Measurements from ENCODE around the gene ARHGAP25. TPM values are rescaled to one million over a fixed set of nuclear protein-coding genes. Genes with fewer than 3 reads are reported as not detected.

The ARHGAP25 gene
- total RNA-seq, 1 donor from 2014 or later, result 5.8 TPM

DNA sequence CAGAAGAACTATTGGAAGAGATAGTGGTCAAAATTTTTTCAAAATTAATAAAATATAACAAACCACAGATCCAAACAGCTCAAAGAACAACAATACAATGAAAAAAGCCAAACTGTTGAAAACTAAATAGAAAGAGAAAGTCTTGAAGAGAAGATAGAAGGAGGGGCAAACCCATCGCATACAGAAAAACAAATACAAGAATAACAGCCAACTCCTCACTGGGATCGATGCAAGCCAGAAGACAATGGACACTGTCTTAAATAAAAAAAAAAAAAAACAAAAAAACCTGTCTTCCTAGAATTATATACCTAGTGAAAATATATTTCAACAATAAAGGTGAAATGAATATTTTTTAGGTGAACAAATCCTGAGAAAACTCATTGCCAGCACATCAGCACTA is 34.1 kb upstream of the ARHGAP25 start:
- Mint-ChIP-seq H3K4me3 (no peak overlapping the region), H3K27ac (no peak overlapping the region), H3K9me3 (peaks cover 9% of the 10 kb centered on the region), H3K36me3 (no peaks in the 10 kb centered on the region), H3K4me1 (no peaks in the 10 kb centered on the region), H3K27me3 (ENCODE audit: insufficient read depth, low read depth) (peaks cover 2% of the 10 kb centered on the region)
- no peak for DNase-seq (ENCODE audit: low spot score)
- Histone ChIP-seq H3K9ac (no peak overlapping the region), H3F3A (ENCODE audit: low read depth) (no peaks in the 10 kb centered on the region), H3K27ac (no peak overlapping the region), H3K4me1 (no peaks in the 10 kb centered on the region), H3K4me2 (no peak overlapping the region), H3K27me3 (no peaks in the 10 kb centered on the region), H3K4me3 (no peak overlapping the region), H2AFZ (replicated peaks) (no peak overlapping the region), H4K20me1 (ENCODE audit: low read depth) (no peaks in the 10 kb centered on the region), H3K79me2 (ENCODE audit: low read depth) (no peaks in the 10 kb centered on the region), H3K9me3 (ENCODE audit: low read depth) (peaks cover 2% of the 10 kb centered on the region), H3K36me3 (peaks cover 3% of the 10 kb centered on the region)
- no peak for TF ChIP-seq EZH2 (IDR thresholded peaks at IDR 0.05)
- TF ChIP-seq EZH2phosphoT487 (IDR thresholded peaks at IDR 0.05), result no peak
- TF ChIP-seq, protein P1, sequence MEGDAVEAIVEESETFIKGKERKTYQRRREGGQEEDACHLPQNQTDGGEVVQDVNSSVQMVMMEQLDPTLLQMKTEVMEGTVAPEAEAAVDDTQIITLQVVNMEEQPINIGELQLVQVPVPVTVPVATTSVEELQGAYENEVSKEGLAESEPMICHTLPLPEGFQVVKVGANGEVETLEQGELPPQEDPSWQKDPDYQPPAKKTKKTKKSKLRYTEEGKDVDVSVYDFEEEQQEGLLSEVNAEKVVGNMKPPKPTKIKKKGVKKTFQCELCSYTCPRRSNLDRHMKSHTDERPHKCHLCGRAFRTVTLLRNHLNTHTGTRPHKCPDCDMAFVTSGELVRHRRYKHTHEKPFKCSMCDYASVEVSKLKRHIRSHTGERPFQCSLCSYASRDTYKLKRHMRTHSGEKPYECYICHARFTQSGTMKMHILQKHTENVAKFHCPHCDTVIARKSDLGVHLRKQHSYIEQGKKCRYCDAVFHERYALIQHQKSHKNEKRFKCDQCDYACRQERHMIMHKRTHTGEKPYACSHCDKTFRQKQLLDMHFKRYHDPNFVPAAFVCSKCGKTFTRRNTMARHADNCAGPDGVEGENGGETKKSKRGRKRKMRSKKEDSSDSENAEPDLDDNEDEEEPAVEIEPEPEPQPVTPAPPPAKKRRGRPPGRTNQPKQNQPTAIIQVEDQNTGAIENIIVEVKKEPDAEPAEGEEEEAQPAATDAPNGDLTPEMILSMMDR (IDR thresholded peaks at IDR 0.05), result no peak

GRCh38 chr2:68706637-68707036 is 28.0 kb upstream of the ARHGAP25 start:
- Histone ChIP-seq H3K27me3 (no peaks in the 10 kb centered on the region), H3K36me3 (no peaks in the 10 kb centered on the region)
- no peak for DNase-seq (ENCODE audit: low spot score)

GRCh38 chr2:68708629-68709028 is 26.0 kb upstream of the ARHGAP25 start:
- H3K9ac ChIP-seq, result no peak overlapping the region
- H3K27ac Mint-ChIP-seq, result no peak overlapping the region
- no peak overlapping the region for H3K4me3 ChIP-seq
- no peak overlapping the region for H3K4me3 Mint-ChIP-seq
- no peaks in the 10 kb centered on the region for H3K4me1 ChIP-seq
- H4K20me1 ChIP-seq (ENCODE audit: low read depth), result no peaks in the 10 kb centered on the region
- no peak overlapping the region for H3K4me2 ChIP-seq
- H3K27me3 ChIP-seq, result no peaks in the 10 kb centered on the region
- H3K27me3 Mint-ChIP-seq (ENCODE audit: insufficient read depth, low read depth), result peaks cover 2% of the 10 kb centered on the region
- no peaks in the 10 kb centered on the region for H3K79me2 ChIP-seq (ENCODE audit: low read depth)
- no peaks in the 10 kb centered on the region for H3K9me3 ChIP-seq (ENCODE audit: low read depth)
- H3K36me3 ChIP-seq, result no peaks in the 10 kb centered on the region
- no peak for DNase-seq (ENCODE audit: low spot score)
- no peak for TF ChIP-seq EZH2 (IDR thresholded peaks at IDR 0.05)
- TF ChIP-seq EZH2phosphoT487 (IDR thresholded peaks at IDR 0.05), result no peak
- TF ChIP-seq, protein P1 (IDR thresholded peaks at IDR 0.05), result no peak
- H3K27ac ChIP-seq, result no peak overlapping the region
- H3F3A ChIP-seq (ENCODE audit: low read depth), result no peaks in the 10 kb centered on the region
- H3K9me3 Mint-ChIP-seq, result no peaks in the 10 kb centered on the region
- no peaks in the 10 kb centered on the region for H3K4me1 Mint-ChIP-seq
- H2AFZ ChIP-seq (replicated peaks), result no peak overlapping the region
- no peaks in the 10 kb centered on the region for H3K36me3 Mint-ChIP-seq

More at GRCh38 chr2:68706637-68707036, 28.0 kb upstream of the ARHGAP25 start:
- Mint-ChIP-seq H3K4me3 (no peak overlapping the region), H3K9me3 (no peaks in the 10 kb centered on the region), H3K27ac (no peak overlapping the region), H3K27me3 (ENCODE audit: insufficient read depth, low read depth) (peaks cover 2% of the 10 kb centered on the region), H3K36me3 (no peaks in the 10 kb centered on the region), H3K4me1 (no peaks in the 10 kb centered on the region)
- H2AFZ ChIP-seq (replicated peaks), result no peak overlapping the region
- no peak overlapping the region for H3K4me3 ChIP-seq
- H3F3A ChIP-seq (ENCODE audit: low read depth), result no peaks in the 10 kb centered on the region
- no peaks in the 10 kb centered on the region for H3K9me3 ChIP-seq (ENCODE audit: low read depth)
- no peak overlapping the region for H3K9ac ChIP-seq
- no peaks in the 10 kb centered on the region for H4K20me1 ChIP-seq (ENCODE audit: low read depth)
- no peaks in the 10 kb centered on the region for H3K79me2 ChIP-seq (ENCODE audit: low read depth)
- no peak overlapping the region for H3K27ac ChIP-seq
- TF ChIP-seq, protein P1 (IDR thresholded peaks at IDR 0.05), result no peak
- no peaks in the 10 kb centered on the region for H3K4me1 ChIP-seq
- no peak overlapping the region for H3K4me2 ChIP-seq
